ENCODE measurements around the gene INPP5A.

- TF ChIP-seq CTCF (IDR thresholded peaks at IDR 0.05), result no peak
- no peak for TF ChIP-seq POLR2A (IDR thresholded peaks at IDR 0.05)
Observed at GRCh38 chr10:132774902-132775863, 237.6 kb downstream of the INPP5A start.
